Measurements from ENCODE around the gene B4GALT5.
"Not testable (repeated sequence)": the region's sequence is repeated elsewhere in the genome, so short reads cannot be mapped to it uniquely, and the experiment has no call there.

B4GALT5 gene, protein sequence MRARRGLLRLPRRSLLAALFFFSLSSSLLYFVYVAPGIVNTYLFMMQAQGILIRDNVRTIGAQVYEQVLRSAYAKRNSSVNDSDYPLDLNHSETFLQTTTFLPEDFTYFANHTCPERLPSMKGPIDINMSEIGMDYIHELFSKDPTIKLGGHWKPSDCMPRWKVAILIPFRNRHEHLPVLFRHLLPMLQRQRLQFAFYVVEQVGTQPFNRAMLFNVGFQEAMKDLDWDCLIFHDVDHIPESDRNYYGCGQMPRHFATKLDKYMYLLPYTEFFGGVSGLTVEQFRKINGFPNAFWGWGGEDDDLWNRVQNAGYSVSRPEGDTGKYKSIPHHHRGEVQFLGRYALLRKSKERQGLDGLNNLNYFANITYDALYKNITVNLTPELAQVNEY

DNA sequence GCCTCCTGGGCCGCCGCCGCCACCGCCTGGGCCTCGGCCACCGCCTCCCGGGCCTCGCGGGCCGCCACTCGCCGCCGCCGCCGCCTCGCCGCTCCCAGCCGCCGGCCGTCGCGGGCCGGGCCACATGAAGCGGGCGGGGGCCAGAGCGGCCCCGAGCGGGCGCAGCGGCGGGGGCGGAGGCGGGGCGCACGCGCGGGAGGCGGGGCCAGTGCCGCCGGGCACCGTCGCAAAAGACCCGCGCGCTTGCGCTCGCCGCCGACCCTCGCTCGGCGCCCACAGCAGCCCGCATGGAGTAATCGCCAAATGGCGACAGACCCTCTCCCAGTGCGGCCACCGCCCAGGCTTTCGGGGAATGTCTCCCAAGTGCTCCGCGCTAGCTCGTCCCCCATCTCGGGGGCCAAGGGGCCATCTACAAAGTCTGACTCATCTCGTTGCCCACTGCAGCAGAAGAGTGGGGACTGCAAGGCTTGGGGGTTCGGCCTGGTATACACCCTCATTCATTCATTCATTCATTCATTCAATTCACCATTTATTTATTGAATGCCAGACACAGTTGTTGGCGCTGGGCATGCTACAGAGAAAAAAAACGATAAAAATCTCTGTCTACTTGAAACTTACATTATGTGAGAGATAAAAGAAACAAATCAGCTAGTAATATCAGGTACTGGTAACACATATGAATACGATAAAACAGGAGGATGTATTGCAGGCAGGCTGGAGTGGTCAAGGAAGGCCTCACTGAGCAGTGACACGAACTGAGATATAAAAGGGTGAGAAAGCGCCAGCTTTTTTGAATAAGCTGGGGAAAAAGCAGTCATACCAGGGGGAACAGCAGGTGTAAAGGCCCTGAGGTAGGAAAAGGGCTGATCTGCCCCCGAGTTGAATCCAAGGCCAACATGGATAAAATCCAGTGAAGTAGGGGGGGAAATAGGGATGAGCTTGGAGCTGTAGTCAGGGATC lies at the start of gene B4GALT5:
Gene B4GALT5, minus strand, starts transcription at position 126 of the 960 bp plus-strand sequence. CDS start 188 bp downstream, outside the sequence.
- H3K4me3 ChIP-seq (ENCODE audit: low read depth, low read length) = peak within 1 kb of the TSS; percentile 87

DNA sequence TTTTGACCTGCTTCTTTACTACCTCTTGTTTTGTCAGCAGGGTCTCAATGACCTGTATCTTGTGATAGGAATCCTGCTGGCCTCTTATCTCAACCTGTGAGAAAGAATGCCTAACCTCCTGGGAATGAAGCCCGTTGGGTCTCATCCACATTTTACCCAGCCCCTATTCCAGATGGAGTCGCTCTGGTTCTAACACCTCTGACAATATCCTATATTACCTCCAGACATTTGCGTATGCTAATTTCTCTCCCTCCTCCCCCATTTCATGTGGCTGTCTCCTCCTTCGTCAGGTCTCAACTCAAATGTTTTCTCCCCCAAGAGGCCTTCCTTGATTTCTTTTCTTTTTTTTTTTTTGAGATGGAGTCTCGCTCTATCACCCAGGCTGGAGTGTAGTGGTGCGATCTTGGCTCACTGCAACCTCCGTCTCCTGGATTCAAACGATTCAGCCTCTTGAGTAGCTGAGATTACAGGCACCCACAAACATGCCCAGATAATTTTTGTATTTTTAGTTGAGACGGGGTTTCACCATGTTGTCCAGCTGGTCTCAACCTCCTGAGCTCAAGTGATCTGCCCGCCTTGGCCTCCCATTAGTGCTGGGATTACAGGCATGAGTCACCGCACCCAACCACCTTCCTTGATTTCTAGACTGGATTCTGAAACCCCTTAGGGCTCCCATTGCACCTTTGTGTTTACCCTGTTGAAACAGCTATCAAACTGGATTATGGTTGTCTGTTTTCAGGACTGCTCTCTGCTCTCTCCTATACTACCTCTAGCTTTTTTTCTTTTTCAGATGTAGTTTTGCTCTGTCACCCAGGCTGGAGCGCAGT lies 49.5 kb upstream of the B4GALT5 start:
- no peak overlapping the region for H3K4me3 ChIP-seq (ENCODE audit: low read depth, low read length)

DNA sequence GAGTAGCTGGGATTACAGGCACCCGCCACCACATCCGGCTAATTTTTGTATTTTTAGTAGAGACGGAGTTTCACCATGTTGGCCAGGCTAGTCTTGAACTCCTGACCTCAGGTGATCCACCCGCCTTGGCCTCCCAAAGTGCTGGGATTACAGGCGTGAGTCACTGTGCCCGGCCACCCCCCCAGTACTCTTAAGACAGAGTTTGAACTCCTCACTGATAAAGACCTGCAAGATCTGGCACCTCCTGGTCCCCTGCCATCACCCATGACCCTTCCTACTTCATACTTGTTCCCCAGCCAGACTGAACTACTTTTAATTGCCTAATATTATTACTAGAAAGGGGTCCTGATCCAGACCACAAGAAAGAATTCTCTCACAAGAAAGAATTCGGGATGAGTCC lies 48.2 kb upstream of the B4GALT5 start:
- not testable (repeated sequence) for H3K4me3 ChIP-seq (ENCODE audit: low read depth, low read length)

DNA sequence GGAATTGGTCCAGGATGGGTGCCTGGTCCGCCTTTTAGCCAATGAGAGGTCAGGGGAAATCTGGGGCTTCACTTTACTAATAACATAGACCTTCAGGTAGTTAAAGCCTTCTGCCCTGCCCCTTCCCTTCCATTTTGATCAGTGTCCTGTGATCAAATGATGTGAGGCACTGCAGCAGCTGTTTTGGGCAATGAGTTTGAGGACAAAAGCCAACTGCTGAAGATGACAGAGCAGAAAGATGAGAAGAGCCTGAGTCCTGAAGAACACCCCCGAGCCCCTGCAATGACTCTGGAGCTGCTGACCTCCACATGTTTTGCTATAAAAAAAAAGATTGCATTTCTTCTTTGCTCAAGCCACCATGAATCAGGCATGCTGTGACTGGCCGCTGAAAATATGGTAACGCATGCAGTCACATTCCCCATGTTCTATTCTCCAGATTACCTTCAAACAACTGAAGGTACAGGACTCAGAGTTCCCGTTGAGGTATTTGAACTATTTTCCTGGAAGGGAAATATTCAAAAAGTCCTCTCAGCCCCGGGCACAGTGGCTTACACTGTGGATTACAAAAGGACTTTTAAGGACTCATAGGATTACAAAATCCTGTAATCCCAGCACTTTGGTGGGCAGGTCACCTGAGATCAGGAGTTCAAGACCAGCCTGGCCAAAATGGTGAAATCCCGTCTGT lies 45.7 kb upstream of the B4GALT5 start:
- H3K4me3 ChIP-seq (ENCODE audit: low read depth, low read length) = no peak overlapping the region

DNA sequence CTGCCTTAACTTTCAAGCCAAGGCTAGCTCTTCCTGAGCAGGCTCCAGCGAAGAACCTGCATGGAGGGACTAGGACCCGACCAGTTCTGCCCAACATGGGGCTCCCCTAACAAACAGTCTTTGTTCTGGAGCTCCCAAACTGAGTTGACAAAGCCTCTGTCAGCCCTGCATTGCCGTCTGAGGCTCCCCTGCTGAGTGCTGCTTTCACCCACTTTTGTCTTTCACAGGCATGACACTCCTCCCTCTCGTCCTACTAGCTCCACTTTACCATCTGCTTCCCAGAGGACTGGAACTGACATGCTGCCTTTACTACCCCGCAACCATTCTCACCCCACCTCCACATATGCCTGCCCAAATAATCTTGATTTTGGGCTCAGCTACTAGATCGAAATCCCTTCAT lies 45.1 kb upstream of the B4GALT5 start:
- H3K4me3 ChIP-seq (ENCODE audit: low read depth, low read length) = no peak overlapping the region

DNA sequence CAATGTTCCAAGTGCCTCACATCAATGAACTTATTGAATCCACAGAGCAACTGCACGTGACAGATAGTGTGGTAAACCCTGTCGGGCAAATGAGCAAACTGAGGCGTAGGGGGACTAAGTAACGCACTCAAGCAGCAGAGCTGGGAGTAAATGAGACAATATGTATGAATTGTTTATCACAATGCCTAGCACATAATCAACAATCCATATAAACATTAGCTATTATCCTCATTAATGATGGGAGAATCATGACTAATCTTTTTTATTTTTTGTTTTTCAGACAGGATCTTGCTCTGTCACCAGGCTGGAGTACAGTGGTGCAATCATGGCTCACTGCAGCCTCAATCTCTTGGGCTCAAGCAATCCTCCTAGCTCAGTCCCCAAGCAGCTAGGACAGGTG lies 43.9 kb upstream of the B4GALT5 start:
- no peak overlapping the region for H3K4me3 ChIP-seq (ENCODE audit: low read depth, low read length)

DNA sequence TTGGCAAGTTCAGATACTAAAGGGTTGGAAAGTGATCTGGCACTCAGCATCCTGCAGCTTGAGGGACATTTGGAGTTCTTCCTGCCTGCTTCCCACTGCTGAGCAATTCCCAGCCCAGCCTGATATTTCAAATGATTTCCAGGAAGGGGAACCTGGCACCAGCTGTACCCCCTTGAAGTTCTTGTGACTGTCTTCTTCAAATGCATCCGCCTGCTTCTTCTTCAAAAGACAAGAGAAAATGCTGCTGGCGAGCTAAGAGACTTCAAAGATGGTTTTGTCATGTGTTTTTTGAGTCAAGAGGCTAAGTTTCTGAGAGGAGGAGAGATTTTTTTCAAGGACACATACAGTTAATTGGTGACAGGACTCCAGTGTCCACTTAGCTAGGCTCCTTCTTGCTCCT lies 42.6 kb upstream of the B4GALT5 start:
- H3K4me3 ChIP-seq (ENCODE audit: low read depth, low read length) = no peak overlapping the region

DNA sequence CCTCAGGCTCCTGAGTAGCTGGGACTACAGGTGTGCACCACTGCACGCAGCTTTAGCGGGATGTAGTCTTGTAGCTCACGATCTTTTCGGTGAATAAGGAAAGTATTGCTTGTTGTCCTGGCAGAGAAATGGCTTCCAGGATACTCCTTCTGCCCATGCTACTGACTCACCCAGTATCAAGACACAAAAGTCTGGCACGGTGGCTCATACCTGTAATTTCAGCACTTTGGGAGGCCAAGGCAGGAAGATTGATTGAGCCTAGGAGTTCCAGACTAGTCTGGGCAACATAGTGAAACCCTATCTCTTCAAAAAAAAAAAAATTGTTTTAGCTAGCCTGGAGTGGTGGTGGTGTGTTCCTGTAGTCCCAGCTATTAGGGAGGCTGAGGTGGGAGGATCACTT lies 40.9 kb upstream of the B4GALT5 start:
- H3K4me3 ChIP-seq (ENCODE audit: low read depth, low read length) = no peak overlapping the region

DNA sequence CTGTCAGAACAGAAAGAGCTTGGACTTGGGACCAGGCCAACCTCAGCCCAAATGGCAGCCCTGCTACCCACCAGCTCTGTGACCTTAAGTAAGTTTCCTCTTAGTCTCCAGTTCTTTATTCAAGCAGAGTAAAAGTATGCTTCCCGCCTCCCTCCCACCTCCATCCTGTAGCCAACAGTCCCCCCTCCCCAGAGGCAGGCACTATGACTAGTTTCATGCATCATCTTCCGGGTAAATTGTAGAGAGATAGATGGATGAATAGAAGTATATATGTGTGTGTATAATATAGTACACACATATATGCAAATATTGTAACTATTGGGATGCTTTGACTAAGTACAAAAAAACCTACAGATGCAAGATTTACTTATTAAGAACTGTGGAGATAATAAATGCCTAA lies 39.5 kb upstream of the B4GALT5 start:
- no peak overlapping the region for H3K4me3 ChIP-seq (ENCODE audit: low read depth, low read length)

DNA sequence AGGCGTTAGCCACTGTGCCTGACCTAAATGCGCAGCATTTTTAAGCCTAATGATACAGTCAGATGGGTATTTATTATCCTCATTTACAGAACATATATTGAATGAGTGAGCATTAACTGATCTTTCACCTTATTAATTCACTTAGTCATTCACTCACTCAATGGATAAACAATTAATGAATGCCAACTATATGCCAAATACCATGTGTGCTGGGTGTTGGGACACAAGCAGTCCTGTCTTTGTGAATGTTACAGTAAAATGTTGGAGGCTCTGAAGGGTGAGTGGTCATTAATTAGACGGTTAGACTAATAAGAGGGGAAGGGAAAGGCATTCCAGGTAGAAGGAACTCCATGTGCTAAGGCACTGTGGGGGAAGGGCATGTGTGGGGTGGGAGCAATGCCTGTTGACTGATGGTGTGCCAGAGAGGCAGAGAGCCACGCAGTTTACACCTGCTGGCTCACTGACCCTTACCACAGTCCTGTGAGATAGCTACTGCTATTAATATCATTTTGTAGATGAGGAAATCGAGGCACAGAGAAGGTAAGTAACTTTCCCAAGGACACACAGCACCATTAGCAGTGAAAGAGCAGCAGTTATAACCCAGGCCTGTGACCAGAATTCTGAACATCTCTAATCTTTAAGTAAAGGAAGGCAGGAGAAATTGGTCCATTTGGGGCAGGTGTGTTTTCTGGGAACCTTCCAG lies 38.7 kb upstream of the B4GALT5 start:
- no peak overlapping the region for H3K4me3 ChIP-seq (ENCODE audit: low read depth, low read length)

DNA sequence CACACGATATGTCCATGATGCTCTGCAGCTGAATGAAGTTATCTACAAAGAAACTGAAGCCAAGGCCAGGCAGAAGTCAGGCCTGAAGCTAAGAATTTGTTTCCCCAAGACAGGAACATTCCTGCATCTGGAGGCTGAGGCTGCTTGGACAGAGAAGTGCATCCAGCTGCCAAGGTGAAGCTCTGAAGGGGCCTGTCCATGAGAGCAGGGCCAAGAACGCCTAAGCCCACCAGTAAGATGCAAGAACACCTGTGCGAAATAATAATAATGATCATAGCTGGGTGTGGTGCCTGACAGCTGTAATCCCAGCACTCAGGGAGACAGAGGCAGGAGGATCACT lies 37.7 kb upstream of the B4GALT5 start:
- H3K4me3 ChIP-seq (ENCODE audit: low read depth, low read length) = no peak overlapping the region

DNA sequence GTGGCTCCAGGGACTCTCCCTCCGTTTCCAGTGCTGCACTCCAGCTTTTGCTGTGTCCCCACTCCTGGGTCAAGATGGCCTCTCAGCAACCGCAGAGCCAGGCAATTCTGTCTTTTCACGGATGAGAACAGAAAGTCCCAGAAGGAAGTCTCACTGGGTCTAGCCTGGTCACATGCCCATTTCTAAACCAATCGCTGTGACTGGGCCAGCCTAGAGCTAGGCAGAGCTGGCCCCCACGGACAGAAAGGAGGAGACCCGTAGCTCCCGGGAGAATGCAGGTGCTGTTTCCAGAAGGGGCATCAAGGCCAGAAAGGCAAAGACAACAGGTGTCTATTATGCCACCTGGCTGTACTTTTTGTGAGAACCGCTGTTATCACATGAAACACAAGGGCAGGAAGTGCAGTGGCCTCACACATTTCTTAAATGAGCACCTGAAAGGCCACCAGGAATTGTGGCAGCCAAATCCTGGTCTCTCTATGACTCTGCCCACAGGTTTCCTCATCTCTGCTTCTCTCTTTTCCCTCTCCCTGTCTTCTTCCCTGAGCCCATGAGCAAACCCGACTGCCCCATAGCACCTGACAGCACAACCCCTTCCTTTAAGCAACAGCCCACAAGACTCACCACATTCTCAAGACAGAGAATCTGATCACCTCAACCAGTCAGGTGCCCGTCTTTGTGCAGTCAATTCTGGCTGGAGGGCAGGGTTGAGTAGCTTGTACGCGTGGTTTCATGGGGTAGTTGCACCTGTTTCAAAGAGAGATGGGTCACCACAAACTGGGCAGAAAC lies 37.1 kb upstream of the B4GALT5 start:
- H3K4me3 ChIP-seq (ENCODE audit: low read depth, low read length) = no peak overlapping the region

DNA sequence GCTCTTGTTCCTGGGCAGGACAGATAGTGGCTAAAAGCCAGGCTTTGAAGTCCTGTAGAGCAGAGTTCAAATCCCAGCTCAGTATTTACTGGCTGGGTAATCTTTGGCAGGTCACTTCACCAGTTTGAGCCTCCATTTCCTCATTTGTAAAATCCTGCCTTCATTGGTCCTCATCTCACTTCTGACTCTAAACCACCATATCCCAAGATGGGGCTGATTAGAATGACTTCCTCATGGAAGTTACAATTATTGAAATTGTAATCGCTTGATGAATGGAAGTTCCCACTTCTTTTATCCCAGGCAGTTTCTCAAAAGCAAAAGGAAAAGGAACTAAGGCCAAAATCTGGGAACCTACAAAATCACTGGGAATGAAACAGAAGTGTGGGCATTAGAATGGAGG lies 35.9 kb upstream of the B4GALT5 start:
- no peak overlapping the region for H3K4me3 ChIP-seq (ENCODE audit: low read depth, low read length)

DNA sequence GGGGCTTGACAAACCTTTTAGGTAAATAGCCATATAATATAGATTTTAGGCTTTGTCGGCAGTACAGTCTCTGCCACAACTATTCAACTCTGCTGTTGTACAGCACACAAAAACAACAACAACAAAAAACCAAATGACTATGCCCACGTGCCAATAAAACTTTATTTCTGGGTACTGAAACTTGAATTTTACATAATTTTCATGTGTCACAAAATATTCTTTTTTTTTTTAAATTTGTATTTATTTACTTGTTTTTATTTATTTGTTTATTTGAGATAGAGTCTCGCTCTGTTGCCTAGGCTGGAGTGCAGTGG lies 34.8 kb upstream of the B4GALT5 start:
- H3K4me3 ChIP-seq (ENCODE audit: low read depth, low read length) = no peak overlapping the region

DNA sequence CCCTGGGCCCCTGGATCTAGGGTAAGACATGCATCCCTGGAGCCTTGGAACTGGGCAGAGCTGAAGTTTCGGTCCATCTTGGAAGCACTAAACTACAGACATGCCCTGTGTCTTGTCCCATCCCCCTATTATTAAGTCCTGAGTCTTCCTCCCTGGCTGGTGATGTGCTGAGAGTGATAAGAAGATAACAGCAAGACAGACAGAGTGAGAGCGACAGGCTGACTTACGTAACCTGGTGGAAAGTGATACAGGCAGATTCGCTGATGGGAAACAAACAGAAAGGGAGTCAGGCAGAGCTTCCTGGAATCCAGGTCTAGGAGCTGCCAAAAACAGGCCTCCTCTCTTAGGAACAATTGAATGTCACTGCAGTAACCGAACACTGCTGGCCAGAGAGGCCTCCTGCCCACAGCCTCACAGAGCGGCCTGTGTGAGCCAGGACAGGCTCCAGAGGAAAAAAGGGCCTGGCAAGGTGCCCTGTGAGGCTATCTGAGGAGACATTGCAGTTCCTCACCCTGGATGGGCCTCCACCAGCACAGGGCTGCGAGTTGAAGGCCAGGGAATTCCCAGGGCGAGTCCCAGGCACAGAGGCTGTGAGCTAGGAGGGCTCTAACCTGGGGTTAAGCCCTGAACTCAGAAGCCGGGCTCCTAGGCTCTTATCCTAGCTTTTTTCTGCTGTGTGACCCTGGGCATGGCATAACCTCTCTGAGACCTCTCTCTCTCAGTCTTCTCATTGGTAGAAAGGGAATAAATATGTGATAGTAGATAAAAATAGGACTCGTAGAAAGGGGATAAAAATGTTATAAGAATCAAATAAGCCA lies 34.2 kb upstream of the B4GALT5 start:
- no peak overlapping the region for H3K4me3 ChIP-seq (ENCODE audit: low read depth, low read length)

DNA sequence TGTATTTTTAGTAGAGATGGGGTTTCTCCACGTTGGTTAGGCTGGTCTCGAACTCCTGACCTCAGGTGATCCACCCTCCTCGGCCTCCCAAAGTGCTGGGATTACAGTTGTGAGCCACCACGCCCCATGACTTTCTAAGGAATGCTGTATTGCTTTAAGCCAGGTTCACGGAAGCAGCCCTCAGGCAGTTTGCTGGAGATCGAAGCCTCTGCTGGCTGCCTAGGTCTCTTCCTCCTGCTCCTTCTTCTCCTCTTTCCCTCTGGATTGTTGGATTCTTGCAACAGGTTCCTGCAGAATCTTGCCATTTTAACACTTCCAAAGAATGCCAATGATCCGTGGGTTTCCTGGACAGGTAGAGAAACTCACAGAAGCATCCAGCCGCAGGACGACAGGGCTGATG lies 29.3 kb upstream of the B4GALT5 start:
- no peak overlapping the region for H3K4me3 ChIP-seq (ENCODE audit: low read depth, low read length)

DNA sequence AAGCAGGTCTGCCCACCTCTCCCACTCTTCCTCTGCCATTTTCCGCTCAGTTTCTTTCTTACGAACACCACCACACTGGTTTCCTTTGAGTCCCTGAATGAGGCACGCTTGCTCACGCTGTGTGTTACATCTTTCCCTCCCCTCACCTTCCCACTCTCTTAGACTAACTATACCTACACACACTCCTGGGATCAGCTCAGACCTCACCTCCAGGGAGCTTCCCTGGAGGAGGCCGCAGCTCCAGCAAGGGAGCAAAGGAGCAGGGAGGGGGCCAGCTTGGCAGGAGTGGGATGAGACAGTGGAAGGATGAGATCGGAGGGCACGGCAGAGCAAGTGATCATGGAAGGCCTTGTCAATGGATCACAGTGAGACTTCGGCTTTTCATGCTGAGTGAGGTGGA lies 28.3 kb upstream of the B4GALT5 start:
- H3K4me3 ChIP-seq (ENCODE audit: low read depth, low read length) = no peak overlapping the region

DNA sequence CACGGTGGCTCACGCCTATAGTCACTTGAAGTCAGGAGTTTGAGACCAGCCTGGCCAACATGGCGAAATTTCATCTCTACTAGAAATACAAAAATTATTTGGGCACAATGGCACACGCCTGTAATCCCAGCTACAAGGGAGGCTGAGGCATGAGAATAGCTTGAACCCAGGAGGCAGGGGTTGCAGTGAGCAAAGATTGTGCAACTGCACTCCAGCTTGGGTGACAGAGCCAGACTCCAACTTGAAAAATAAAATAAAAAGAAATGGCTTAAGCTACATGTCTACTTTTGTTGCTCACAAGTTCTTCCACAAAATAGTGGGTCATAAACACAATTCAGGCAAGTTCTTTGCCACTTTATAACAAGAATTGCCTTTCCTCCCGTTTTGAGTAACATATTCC lies 27.1 kb upstream of the B4GALT5 start:
- no peak overlapping the region for H3K4me3 ChIP-seq (ENCODE audit: low read depth, low read length)

DNA sequence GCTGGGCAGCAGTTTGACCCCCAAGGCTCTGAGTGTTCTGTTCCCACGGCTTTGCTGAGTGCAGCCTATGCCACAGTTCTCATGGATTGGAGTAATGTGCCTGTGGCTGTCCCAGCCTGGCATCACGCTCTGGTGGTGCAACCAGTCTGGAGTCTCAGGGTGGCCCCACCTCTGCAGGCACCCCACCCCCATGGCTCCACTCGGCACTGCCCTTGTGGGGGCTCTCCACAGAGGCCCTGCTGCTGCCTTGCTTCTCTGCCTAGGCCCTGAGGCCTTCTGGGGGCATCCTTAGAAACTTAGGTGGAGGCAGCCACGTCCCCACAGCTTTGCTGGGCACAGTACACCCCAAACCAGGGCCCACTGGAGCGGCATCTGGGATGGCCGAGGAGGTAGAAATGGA lies 25.4 kb upstream of the B4GALT5 start:
- H3K4me3 ChIP-seq (ENCODE audit: low read depth, low read length) = no peak overlapping the region
